Breast epithelium (tissue), 4 donors: ENCODE data around the gene MEOX2. TPM values are rescaled to one million over a fixed set of nuclear protein-coding genes. Genes with fewer than 3 reads are reported as not detected.

Experiments used
- DNase-seq, 2 donors: peaks; one replicate each; pipeline ENCODE4 v3.0.0-alpha.2; 2019; ENCODE audit warnings: low spot score in 2 of 2
- H3K27ac ChIP-seq, 2 donors: fragments of 200-600 bp; sonication (generic) in 1 of 2; one replicate each; pipeline ENCODE4 v1.5.1; 2016 to 2019; ENCODE audit warnings: mild to moderate bottlenecking in 1 of 2
- H3K27me3 ChIP-seq, 2 donors: fragments of 200-600 bp; sonication (generic) in 1 of 2; one replicate each; pipeline versions ENCODE4 v1.5.1 to v1.6.0; 2017 to 2019; ENCODE audit warnings: control low read depth in 1 of 2, mild to moderate bottlenecking in 1 of 2
- H3K36me3 ChIP-seq: fragments of 200-600 bp; one replicate; pipeline ENCODE4 v1.5.1; 2019
- H3K4me1 ChIP-seq, 2 donors: fragments of 200-600 bp; sonication (generic); one replicate each; pipeline ENCODE4 v1.5.1; 2016 to 2019; ENCODE audit warnings: control low read depth in 1 of 2
- H3K4me3 ChIP-seq, 3 donors: fragments of 200-600 bp; sonication (generic); 1 replicate in 2 of 3; 2 replicates in 1 of 3; pipeline ENCODE4 v1.5.1; 2016 to 2019; ENCODE audit warnings: mild to moderate bottlenecking in 3 of 3, moderate library complexity in 2 of 3
- H3K9me3 ChIP-seq, 2 donors: fragments of 200-600 bp; sonication (generic) in 1 of 2; one replicate each; pipeline ENCODE4 v1.5.1; 2016 to 2019; ENCODE audit warnings: control low read depth in 1 of 2
- POLR2A ChIP-seq: fragments of 450-650 bp; IDR thresholded peaks from one replicate; pipeline ENCODE4 v1.6.1; 2016; ENCODE audit warnings: antibody characterized with exemption, mild to moderate bottlenecking, moderate library complexity
- POLR2AphosphoS5 ChIP-seq, 3 donors: sonication (generic); formaldehyde crosslinking; IDR thresholded peaks; one replicate each; pipeline ENCODE4 v1.6.1; 2017; ENCODE audit warnings: antibody characterized with exemption in 3 of 3
- intact Hi-C: fragments of 100-400 bp; cut with DNase I; formaldehyde crosslinking; loops from one replicate; pipeline ENCODE4 v1.15.1; 2023; ENCODE audit warnings: low total_unique reads
- total RNA-seq, 3 donors: library from RNA; depleted of rRNA; stranded (reverse); fragments of >200 nt; gene quantifications; one replicate each; pipeline ENCODE4 v1.1.0, GENCODE V29; 2016
- TF ChIP-seq, protein P1 (sequence below), 3 donors: fragments of 450-650 bp; IDR thresholded peaks; one replicate each; pipeline ENCODE4 v1.5.1; 2016 to 2017; ENCODE audit warnings: antibody characterized with exemption in 3 of 3, mild to moderate bottlenecking in 3 of 3, moderate library complexity in 3 of 3

Gene MEOX2
- total RNA-seq, 3 donors from 2014 or later, result 6.4 to 19.7 (median 14.2) TPM

- peaks cover 0 to 3% of the 10 kb centered on the region in 2 donors for H3K4me1 ChIP-seq
- H3K9me3 ChIP-seq, result no peaks in the 10 kb centered on the region
- intact Hi-C loops, result loop anchor here (10.0 kb wide), 1 partner anchor 378 kb away; no protein-coding TSS in a partner anchor
- H3K4me3 ChIP-seq, result peak overlapping the region; percentile 46 to 78 (median 60)
- peaks cover 0 to 48% of the 10 kb centered on the region in 2 donors for H3K27me3 ChIP-seq
- no peaks in the 10 kb centered on the region for H3K36me3 ChIP-seq
- DNase-seq, result no peak
- peak overlapping the region; percentile 68 to 94 for H3K27ac ChIP-seq
- TF ChIP-seq POLR2A, result no peak
- peak in 1 of 3 donors; percentile 2 for TF ChIP-seq POLR2AphosphoS5 (IDR thresholded peaks at IDR 0.05)
Observed at GRCh38 chr7:15686957-15687545, 568 bp upstream of the MEOX2 start.

DNA sequence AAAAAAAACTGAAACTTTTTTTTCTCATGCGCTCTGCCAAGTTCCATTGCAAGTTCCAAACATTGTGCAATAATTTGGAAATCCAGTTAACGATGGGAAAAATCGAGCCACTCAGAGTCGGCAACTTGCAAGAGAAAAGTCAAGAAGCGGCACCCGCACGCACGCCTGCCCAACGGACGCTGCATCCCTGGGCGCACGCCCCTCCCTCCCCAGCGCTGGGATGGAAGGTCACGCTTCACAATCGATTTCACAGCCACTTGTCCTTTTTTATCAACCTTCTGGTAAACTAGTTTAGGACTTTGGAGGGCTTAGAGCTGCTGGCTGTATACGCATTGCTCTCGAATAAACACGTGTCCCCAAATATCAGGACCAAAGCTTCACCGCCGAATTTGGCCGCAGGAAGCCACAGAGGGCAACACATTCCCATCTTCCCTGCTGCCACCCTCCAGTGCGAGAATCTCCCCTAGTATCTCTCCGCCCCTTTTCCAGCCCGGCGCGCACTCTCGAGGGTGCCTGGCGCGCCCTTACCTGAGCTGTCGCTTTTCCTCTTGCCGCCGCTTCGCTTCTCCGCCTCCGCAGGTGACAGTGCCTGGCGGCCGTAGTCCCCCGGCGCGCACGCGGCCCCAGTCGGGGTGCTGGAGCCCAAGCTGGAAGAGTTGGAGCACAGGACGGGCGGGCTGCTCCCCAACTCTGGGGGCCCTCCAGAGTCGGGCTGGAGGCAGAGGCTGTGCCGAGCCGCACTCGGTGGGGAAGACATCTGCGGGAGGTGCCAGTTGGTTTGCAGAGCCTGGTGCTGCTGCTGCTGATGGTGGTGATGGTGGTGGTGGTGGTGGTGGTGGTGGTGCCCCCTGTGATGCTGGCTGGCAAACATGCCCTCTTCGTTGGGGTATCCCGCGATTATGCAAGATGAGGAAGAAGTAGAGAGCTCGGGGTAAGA lies 857 bp downstream of the MEOX2 start:
- intact Hi-C loops, result loop anchor here (10.0 kb wide), 1 partner anchor 379 kb away; no protein-coding TSS in a partner anchor
- H3K4me3 ChIP-seq, result peak overlapping the region; percentile 46 to 78 (median 60)
- H3K4me1 ChIP-seq, result peaks cover 0 to 3% of the 10 kb centered on the region in 2 donors
- peak in 2 of 3 donors; percentile 10 to 42 for TF ChIP-seq POLR2AphosphoS5 (IDR thresholded peaks at IDR 0.05)
- TF ChIP-seq, protein P1, sequence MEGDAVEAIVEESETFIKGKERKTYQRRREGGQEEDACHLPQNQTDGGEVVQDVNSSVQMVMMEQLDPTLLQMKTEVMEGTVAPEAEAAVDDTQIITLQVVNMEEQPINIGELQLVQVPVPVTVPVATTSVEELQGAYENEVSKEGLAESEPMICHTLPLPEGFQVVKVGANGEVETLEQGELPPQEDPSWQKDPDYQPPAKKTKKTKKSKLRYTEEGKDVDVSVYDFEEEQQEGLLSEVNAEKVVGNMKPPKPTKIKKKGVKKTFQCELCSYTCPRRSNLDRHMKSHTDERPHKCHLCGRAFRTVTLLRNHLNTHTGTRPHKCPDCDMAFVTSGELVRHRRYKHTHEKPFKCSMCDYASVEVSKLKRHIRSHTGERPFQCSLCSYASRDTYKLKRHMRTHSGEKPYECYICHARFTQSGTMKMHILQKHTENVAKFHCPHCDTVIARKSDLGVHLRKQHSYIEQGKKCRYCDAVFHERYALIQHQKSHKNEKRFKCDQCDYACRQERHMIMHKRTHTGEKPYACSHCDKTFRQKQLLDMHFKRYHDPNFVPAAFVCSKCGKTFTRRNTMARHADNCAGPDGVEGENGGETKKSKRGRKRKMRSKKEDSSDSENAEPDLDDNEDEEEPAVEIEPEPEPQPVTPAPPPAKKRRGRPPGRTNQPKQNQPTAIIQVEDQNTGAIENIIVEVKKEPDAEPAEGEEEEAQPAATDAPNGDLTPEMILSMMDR (IDR thresholded peaks at IDR 0.05), result no peak
- TF ChIP-seq POLR2A, result no peak
- peak overlapping the region; percentile 68 to 94 for H3K27ac ChIP-seq
- no peaks in the 10 kb centered on the region for H3K36me3 ChIP-seq
- H3K27me3 ChIP-seq, result peaks cover 0 to 48% of the 10 kb centered on the region in 2 donors
- no peaks in the 10 kb centered on the region for H3K9me3 ChIP-seq
- no peak for DNase-seq

- Histone ChIP-seq H3K27me3 (peaks cover 0 to 48% of the 10 kb centered on the region in 2 donors), H3K36me3 (no peaks in the 10 kb centered on the region), H3K4me1 (peaks cover 0 to 3% of the 10 kb centered on the region in 2 donors), H3K27ac (peak overlapping the region; percentile 41 to 68), H3K4me3 (peak overlapping the region; percentile 46 to 78 (median 60)), H3K9me3 (no peaks in the 10 kb centered on the region)
- intact Hi-C loops, result loop anchor here (10.0 kb wide), 1 partner anchor 380 kb away; no protein-coding TSS in a partner anchor
- TF ChIP-seq, protein P1 (IDR thresholded peaks at IDR 0.05), result no peak
- TF ChIP-seq POLR2A (no peak), POLR2AphosphoS5 (IDR thresholded peaks at IDR 0.05) (no peak)
- DNase-seq, result no peak
Observed at GRCh38 chr7:15684871-15685270, 1.6 kb downstream of the MEOX2 start.

- Histone ChIP-seq H3K9me3 (no peaks in the 10 kb centered on the region), H3K4me3 (peak overlapping the region; percentile 46 to 78 (median 60)), H3K36me3 (no peaks in the 10 kb centered on the region), H3K4me1 (peaks cover 0 to 3% of the 10 kb centered on the region in 2 donors), H3K27ac (peak overlapping the region in 1 of 2 donors; percentile 41), H3K27me3 (peaks cover 0 to 48% of the 10 kb centered on the region in 2 donors)
- intact Hi-C loops, result loop anchor here (10.0 kb wide), 1 partner anchor 381 kb away; no protein-coding TSS in a partner anchor
- TF ChIP-seq, protein P1 (IDR thresholded peaks at IDR 0.05), result no peak
- no peak for TF ChIP-seq POLR2AphosphoS5 (IDR thresholded peaks at IDR 0.05)
- no peak for TF ChIP-seq POLR2A
- no peak for DNase-seq
Observed at GRCh38 chr7:15684111-15684800, 2.2 kb downstream of the MEOX2 start.

GRCh38 chr7:15682751-15683245 lies 3.7 kb downstream of the MEOX2 start:
- H3K27me3 ChIP-seq, result peaks cover 0 to 47% of the 10 kb centered on the region in 2 donors
- H3K36me3 ChIP-seq, result no peaks in the 10 kb centered on the region
- intact Hi-C loops, result loop anchor here (10.0 kb wide), 1 partner anchor 382 kb away; no protein-coding TSS in a partner anchor
- TF ChIP-seq, protein P1 (IDR thresholded peaks at IDR 0.05), result no peak
- no peak for TF ChIP-seq POLR2A
- TF ChIP-seq POLR2AphosphoS5 (IDR thresholded peaks at IDR 0.05), result no peak
- H3K27ac ChIP-seq, result peak overlapping the region in 1 of 2 donors; percentile 32
- H3K4me3 ChIP-seq, result peak overlapping the region; percentile 25 to 78 (median 46)
- DNase-seq, result no peak
- peaks cover 0 to 3% of the 10 kb centered on the region in 2 donors for H3K4me1 ChIP-seq
- no peaks in the 10 kb centered on the region for H3K9me3 ChIP-seq
